Activated CD4-positive, CD25-positive, alpha-beta regulatory T cell treated with anti-CD3 and anti-CD28 coated beads, Interleukin-2, amount 50 U/mL, for 24 hours (primary cell): ENCODE measurements around the gene KRTAP12-4.

Experiments used
- ATAC-seq, 2 donors: fragments of 150-1000 bp; cut with Tn5 transposase; one replicate each; pipeline ENCODE4 v1.10.0; 2021; ENCODE audit warnings: mild to moderate bottlenecking in 1 of 2, moderate library complexity in 1 of 2

The KRTAP12-4 gene

GRCh38 chr21:44606495-44606894 lies 48.0 kb downstream of the KRTAP12-4 start:
- ATAC-seq: no peak
